NCI-H128 (cell line): ENCODE data around the gene GFRA1.

Experiments
- DNase-seq: peaks from one replicate; lab custom pipeline; 2025; ENCODE audit not compliant: unreplicated experiment; lab: John Stamatoyannopoulos, UW

GFRA1 gene

GRCh38 chr10:116272440-116273283 lies at the start of gene GFRA1:
GFRA1 (minus strand) TSS chr10:116273206; CDS start chr10:116272029, 1,177 bp downstream.
- no peak for DNase-seq

- no peak for DNase-seq
Observed at GRCh38 chr10:116316503-116316902, 43.5 kb upstream of the GFRA1 start.

GRCh38 chr10:116312548-116312947 lies 39.5 kb upstream of the GFRA1 start:
- DNase-seq: no peak

- no peak for DNase-seq
Observed at GRCh38 chr10:116311706-116312490, 38.9 kb upstream of the GFRA1 start.

- DNase-seq: no peak
Observed at GRCh38 chr10:116311016-116311415, 38.0 kb upstream of the GFRA1 start.

- DNase-seq: no peak
Observed at GRCh38 chr10:116307455-116307854, 34.4 kb upstream of the GFRA1 start.

GRCh38 chr10:116306847-116307246 lies 33.8 kb upstream of the GFRA1 start:
- DNase-seq: no peak

GRCh38 chr10:116304923-116305322 lies 31.9 kb upstream of the GFRA1 start:
- DNase-seq: no peak

- DNase-seq: no peak
Observed at GRCh38 chr10:116300542-116300941, 27.5 kb upstream of the GFRA1 start.

- DNase-seq: no peak
Observed at GRCh38 chr10:116298586-116298985, 25.6 kb upstream of the GFRA1 start.

- DNase-seq: no peak
Observed at GRCh38 chr10:116296291-116296721, 23.3 kb upstream of the GFRA1 start.

GRCh38 chr10:116292493-116292892 lies 19.5 kb upstream of the GFRA1 start:
- DNase-seq: no peak

- DNase-seq: no peak
Observed at GRCh38 chr10:116289652-116290051, 16.6 kb upstream of the GFRA1 start.

GRCh38 chr10:116287906-116288501 lies 15.0 kb upstream of the GFRA1 start:
- DNase-seq: no peak

GRCh38 chr10:116286626-116287200 lies 13.7 kb upstream of the GFRA1 start:
- DNase-seq: no peak

GRCh38 chr10:116281775-116282174 lies 8.8 kb upstream of the GFRA1 start:
- no peak for DNase-seq

GRCh38 chr10:116278846-116279245 lies 5.8 kb upstream of the GFRA1 start:
- DNase-seq: no peak

GRCh38 chr10:116276981-116277380 lies 4.0 kb upstream of the GFRA1 start:
- no peak for DNase-seq

GRCh38 chr10:116274064-116274904 lies 1.3 kb upstream of the GFRA1 start:
- no peak for DNase-seq
